D721Med (cell line): Measurements from ENCODE around the gene ARID1B.

Source experiments
- DNase-seq: peaks from one replicate; pipeline ENCODE4 v3.0.0; 2011; ENCODE audit warnings: low spot score; ENCODE audit not compliant: insufficient read length
- FAIRE-seq: peaks from 2 replicates; lab custom pipeline; 2011; peaks lifted over from hg19 to GRCh38; lab: Jason Lieb, UNC
- TF ChIP-seq, protein P1 (sequence below): IDR thresholded peaks from 2 replicates; pipeline ENCODE4 v1.5.1; 2012; ENCODE audit warnings: mild to moderate bottlenecking, control low read depth; ENCODE audit not compliant: insufficient read depth; ENCODE audit errors: missing control alignments

Gene ARID1B

GRCh38 chr6:157215717-157216116 lies 438.5 kb downstream of the ARID1B start:
- TF ChIP-seq, protein P1, sequence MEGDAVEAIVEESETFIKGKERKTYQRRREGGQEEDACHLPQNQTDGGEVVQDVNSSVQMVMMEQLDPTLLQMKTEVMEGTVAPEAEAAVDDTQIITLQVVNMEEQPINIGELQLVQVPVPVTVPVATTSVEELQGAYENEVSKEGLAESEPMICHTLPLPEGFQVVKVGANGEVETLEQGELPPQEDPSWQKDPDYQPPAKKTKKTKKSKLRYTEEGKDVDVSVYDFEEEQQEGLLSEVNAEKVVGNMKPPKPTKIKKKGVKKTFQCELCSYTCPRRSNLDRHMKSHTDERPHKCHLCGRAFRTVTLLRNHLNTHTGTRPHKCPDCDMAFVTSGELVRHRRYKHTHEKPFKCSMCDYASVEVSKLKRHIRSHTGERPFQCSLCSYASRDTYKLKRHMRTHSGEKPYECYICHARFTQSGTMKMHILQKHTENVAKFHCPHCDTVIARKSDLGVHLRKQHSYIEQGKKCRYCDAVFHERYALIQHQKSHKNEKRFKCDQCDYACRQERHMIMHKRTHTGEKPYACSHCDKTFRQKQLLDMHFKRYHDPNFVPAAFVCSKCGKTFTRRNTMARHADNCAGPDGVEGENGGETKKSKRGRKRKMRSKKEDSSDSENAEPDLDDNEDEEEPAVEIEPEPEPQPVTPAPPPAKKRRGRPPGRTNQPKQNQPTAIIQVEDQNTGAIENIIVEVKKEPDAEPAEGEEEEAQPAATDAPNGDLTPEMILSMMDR = no peak
- no peak for FAIRE-seq
- no peak for DNase-seq

- TF ChIP-seq, protein P1 = no peak
- no peak for DNase-seq
- no peak for FAIRE-seq
Measured at GRCh38 chr6:157216570-157216969, 439.4 kb downstream of the ARID1B start.

- FAIRE-seq (no peak), DNase-seq (no peak)
- TF ChIP-seq, protein P1 = no peak
Measured at GRCh38 chr6:157217198-157217893, 440.2 kb downstream of the ARID1B start.

DNA sequence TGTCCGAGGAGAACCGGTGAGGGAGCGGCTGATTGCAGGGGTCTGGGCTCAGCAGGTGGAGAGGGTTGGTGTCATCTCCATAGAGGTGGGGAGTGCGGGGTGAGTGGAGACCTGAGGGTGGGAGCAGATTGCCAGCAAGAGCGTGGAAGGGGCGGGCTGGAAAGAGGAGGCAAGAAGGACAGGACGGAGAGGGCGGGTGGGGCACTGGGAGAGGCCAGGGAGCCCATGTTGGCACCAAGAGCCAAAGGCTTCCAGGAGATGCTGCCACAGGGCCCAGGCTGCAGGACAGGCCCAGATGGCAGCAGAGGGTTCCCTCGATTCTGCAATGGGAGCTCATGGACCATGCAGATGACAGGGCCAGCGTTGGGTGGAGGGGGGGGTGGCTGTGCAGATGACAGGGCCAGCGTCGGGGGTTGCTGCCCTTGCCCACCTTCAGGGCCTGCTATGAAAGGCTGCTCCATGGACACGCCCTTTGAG lies 440.8 kb downstream of the ARID1B start:
- DNase-seq = no peak
- TF ChIP-seq, protein P1 = no peak
- FAIRE-seq = no peak

DNA sequence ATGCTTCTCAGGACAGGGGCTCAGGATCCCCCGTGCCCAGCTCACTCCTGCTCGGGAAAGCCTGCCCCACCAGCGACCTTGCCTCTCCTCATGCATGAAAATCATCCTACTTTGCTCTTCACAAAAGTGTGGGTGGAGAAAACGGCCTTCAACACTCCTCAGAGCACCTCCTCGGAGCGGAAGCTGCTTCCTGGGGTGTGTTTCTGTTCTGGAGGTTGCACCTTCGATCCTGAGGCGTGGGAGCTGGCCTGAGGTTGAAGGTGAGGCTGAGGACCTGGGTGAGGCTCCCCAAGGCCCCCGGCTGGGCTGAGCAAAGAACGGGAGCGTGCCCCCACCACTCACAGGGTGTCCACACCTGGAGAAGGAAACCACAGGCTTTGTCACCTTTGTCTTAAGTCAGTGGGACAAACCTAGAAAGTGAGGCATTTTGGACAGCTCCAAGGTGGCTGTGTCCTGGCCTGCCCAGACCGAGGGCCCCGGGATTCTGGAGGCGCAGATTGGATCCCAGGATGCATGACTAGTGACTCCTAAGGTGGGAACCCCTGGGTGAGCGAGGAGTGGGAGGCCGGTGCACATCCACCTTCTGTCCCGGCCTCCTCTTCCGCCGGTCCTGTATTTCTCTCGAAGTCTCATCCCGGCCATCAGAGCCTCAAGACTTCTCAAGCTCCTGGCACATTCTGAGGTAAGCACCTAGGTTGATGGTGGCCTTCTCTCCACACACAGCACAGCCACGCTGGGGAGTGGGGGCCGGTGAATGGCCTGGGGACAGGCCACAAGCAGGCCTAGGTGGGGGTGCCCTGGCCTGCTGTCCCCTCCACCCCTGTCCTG lies 441.4 kb downstream of the ARID1B start:
- TF ChIP-seq, protein P1 = no peak
- DNase-seq = no peak
- no peak for FAIRE-seq

DNA sequence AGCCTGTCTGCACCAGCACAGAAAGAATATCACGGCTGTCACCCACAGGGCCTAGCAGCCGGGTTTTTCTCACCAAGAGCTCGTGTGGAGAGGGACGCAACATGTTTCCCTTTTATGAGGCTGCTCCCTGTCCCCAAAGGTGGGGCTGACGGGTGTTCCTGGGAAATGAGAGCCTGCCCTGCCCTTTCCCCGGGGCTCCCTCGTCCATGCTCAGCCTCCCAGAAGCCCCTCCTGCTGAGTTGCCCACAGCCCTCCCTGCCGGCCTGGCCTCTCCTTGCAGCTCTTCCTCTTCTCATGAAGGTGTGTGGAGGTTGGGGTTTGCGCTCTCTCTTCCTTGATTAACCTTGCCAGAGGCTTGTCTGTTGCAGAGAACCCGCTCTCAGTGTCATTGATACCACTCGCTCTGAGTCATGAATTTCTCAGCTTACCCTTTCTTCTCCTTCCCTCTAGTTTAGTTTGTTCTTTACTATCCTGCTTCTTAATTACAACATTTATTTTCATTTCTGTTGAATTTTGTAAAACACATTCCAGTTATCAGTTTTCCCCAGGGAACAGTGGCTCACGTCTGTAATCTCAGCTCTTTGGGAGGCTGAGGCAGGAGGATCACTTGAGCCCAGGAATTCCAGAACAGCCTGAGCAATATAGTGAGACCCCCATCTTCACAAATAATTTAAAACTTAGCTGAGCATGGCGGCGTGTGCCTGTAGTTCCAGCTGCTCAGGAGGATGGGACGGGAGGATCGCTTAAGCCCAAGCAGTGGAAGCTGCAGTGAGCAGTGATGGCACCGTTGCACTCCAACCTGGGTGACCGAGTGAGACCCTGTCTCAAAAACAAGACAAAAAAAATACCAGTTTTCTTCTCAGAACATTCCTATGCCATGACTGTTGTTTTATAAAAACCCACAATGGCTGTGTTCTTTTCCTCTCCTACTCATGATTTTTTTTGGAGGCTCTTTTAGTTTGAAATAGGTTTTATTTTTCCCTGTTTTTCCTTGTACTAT lies 442.3 kb downstream of the ARID1B start:
- DNase-seq (no peak), FAIRE-seq (no peak)
- TF ChIP-seq, protein P1 = no peak
